GM18520 (cell line): Measurements from ENCODE around the gene CHPT1.
"Not testable (repeated sequence)": the region's sequence is repeated elsewhere in the genome, so short reads cannot be mapped to it uniquely, and the experiment has no call there.

Experiments
- ATAC-seq: cut with Tn5 transposase; IDR thresholded peaks from one replicate; pipeline ENCODE4 v1.9.1; 2021; ENCODE audit not compliant: unreplicated experiment

The CHPT1 gene

DNA sequence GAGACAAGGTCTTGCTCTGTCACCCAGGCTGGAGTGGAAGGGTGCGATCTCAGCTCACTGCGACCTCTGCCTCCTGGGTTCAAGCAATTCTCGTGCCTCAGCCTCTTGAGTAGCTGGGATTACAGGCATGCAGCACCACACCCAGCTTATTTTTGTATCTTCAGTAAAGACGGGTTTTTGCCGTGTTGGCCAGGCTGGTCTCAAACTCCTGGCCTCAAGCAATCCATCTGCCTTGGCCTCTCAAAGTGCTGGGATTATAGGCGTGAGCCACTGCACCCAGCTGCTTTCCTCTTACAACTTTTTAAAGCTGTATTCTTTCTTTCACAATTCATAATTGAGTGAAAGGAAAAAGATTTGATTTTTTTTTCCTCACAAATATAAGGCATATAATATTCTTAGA is 15.8 kb upstream of the CHPT1 start:
- not testable (repeated sequence) for ATAC-seq

DNA sequence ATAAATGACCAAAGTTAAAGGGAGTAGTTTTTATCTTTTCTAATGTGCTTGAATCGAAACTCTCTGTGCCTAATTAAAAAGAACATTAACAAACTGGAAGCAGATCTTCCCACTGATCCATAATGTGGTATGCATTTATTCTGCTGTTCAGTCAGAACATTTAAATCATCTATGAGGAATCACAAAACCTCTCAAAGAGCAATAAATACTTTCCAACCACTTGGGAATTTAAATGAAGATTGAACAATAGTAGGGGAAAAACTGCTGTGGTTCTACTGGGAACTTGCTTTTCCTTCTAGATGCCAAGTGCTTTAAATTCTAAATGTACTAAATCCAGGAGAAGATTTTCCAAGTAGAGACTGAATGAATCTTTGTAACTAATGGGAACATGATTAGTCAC is 12.3 kb upstream of the CHPT1 start:
- ATAC-seq: no peak

DNA sequence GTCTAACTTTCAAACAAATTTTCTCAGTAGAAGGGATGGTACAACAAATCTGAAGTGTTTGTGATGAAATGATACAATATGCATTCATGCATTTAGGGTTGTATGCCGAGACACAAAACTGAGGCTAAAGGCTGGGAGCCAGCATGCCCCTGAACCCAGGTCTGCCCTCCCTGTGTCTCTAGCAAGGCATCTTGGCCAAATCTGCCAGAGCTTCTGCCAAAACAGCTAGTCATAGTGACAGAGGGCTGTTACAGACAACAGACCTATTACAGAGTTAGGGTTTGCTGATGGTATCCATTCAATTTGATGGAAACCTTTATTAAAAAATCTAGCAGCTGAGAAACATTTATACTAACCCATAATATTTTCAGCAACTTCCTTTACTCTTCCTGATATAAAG is 11.3 kb upstream of the CHPT1 start:
- ATAC-seq: no peak

DNA sequence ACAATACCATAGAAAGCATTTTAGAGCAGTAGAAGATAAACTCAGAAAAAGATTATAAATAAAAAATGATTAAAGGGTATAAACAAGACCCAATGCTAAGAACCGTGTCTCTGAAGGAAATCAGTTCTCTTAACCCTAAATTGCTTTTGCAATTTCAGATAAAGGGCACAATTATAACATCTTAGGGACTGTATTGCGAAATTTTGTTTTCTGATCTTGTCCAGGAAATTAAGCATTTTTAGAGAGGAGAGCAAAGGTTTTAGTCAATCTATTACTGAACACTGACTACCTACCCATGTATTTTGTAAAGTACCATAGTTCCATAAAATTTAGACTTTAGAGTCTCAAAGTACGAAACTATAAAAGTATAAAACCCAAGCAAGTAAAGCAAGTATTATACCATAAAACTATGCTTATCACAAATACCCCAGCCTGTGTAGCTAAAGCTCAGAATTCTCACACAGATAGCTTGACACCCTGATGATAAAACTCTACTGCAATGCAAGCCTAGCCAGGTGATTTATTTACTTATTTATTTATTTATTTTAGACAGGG is 6.8 kb upstream of the CHPT1 start:
- ATAC-seq: no peak

DNA sequence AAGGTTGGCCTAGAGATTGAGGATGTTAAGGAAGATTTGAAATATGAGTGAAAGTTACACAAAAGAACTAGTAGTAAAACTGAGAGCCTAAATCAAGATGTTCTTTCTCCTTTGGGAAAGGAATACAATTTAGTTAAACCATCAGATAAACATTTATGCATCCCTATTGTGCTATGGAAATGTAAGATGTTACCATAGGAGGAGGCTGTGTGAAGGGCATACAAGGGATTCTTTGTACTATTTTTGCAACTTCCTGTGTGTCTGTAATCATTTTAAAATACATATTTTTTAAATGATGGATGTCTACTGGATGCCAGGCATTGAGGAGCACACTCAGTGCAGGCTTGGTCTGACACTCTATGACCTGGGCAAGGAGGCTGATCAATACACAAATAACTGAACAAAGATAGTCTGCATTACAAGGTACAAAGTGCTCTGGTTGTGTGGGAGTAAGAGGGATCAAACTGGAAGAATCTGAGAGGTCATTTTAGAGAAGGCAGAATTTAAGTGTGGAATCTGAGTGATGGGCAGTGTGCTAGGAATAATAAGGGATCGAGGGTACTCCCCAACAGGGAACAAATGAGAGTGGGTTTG is 5.8 kb upstream of the CHPT1 start:
- no peak for ATAC-seq

DNA sequence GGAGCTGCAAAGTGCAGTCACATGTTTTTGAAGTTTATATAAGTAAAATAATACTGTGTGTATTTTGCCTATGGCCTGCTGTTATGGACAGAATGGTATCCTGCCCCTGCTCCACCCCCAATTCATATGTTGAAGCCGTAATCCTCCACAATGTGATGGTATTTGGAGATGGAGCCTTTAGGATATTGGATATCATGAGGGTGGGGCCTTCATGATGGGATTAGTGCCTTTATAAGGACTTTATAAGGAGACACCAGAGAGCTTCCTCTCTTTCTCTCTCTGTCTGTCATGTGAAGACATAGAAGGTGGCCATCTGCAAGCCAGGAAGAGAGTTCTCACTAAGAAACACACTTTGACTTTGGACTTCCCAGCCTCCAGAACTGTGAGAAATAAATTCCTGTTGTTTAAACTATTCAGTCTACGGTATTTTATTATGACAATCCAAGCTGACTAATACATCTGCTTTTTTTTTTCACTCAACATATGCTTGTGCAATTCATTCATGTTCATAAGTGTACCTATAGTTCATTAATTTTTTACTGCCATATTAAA is 3.1 kb upstream of the CHPT1 start:
- ATAC-seq: no peak

DNA sequence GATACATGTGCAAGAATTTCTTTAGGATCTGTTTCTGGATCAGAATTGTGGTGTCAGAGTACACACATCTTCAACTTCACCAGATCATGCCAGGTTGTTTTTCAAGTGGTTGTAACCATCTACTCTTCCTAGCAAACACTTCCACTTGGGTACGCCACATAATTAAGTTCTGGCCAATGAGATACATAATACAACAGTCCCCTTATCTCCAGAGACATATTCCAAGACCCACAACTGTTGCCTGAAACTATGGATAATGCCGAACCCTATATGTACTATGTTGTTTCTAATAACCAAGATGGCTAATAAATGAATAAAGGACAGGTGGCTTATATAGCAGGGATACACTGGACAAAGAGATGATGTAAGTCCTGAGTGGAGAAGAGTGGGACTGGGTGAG is 2.5 kb upstream of the CHPT1 start:
- ATAC-seq: no peak

DNA sequence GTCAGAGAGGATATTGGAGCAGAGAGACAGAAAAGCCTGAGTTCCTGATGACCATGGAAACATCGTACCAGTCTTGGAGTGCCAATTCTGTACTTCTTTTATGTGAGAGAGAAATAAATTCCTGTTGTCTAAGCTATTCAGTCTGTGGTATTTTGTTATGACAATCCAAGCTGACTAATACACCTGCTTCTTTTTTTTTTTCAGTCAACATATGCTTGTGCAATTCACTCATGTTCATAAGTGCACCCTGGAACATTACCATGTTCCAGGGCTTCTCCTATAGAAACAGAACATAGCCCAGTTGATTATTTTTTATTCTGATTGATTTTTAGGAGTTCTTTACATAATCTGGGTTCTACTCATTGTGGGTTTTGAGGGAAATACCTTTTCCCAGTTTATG is 1.7 kb upstream of the CHPT1 start:
- ATAC-seq: no peak

DNA sequence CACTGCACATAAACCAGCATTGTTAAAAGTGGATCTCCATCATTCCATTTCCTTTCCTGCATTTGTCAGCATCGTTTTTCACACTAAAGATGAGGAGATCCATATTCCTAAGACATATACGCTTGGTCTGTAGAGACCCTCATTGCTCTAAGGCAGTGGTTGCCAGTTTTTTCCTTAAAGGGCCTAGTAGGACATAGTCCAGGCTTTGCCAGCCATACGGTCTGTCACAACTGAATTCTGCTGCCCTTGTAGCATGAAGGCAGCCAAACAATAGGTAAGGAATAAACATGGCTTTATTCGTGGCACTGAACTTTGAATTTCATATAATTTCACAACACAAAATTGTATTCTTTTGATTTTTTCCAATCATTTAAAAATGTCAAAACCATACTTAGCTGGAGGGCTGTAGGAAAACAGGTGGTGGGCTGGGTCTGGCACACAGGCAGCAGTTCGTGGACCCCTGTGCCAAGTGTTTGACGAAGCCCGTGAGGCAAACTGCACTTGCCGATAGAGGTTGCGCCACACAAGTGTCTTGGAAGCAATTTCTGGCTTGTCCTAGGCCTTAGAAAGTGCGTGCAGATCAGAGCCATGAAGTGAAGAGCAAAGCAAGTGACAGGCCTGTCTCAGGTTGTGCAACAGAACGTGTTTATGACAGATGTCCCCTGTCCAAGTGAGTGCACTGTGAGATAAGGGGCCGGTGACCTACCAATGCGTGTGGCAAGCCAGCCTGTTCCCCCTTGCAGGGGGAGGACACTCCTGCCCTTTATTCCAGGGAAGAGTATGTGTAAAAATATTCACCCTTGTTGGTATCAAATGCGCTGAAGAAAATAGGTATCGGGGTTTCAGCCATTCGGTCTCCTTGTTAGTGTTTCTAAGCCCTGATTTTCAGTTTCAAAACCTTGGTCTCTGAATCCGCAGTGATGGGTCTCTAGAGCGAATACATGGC is 916 bp upstream of the CHPT1 start:
- no peak for ATAC-seq

DNA sequence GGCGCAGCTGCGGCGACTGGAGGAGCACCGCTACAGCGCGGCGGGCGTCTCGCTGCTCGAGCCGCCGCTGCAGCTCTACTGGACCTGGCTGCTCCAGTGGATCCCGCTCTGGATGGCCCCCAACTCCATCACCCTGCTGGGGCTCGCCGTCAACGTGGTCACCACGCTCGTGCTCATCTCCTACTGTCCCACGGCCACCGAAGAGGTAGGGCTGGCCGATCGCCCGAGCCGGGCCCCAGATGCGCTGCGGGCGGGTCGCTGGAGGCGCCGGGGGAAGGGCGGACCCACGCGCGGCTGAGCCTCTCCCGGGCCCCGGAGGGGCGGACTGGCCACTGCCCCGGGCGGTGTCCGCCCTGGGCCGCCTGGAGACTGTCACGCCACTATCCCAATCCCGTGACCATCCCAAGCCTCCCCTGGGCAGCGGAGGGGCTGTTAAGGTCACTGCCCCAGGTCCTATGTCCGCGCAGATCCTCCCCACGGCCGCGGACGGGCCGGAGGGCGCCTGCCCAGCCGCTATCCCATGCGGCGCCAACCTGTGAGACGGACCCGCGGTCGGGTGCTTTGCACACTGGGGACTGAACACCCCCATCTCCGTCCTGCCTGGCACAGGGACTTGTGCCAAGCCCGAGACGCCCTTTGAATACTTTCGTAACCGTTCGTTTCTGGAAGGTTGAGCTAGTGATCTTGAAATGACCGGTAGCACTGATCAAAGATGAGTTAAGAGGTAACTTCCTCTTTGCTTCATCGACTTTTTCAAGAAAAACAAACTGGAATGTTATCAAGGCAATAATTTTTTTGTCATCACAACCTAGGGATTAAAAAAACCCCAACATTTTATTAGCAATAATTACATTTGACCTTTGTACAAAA is 725 bp downstream of the CHPT1 start:
- peak; percentile 7 for ATAC-seq

DNA sequence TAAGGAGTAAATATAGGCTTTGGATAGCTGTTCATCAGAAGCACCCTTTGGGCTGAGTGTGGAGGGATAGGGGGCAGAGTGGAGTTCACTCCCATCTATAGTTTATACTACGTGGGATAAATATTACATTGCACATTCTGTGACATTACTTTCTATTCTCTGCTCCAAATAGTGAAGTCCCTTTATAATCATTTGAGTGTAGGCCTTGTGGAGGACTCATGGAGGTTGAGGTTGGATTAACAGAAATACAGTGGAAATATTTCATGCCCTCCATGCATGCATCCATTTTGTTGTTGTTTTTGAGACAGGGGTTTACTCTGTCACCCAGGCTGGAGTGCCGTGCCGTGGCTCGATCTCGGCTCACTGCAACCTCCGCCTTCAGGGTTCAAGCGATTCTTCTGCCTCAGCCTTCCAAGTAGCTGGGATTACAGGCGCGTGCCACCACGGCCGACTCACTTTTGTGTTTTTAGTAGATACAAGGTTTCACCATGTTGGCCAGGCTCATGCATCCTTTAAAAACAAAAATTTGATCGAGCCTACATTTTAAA is 1.4 kb downstream of the CHPT1 start:
- ATAC-seq: no peak

DNA sequence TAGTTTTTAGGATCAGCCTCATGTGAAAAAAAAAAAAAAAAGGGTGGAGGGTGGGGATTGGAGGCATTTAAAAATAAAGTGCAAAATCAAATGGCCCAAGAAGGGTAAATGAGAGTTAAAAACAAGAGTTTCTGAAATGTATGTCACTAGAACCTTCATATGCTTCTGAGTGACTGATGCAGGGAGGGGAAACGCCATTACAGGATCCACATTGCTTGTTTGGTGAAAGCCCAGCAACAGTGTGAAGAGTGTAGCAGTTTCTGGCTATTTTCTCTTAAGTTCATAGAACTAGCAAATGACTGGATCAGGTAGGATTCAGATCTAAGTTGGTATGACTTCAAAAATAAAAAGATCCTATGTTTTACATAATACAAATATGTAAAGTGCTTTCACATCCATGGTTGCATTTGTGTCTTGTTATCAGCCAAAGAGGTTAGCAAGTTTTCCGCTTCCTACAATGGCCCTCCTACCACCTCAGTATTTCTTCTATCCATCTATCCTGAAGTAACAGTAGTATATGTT is 2.9 kb downstream of the CHPT1 start:
- no peak for ATAC-seq

DNA sequence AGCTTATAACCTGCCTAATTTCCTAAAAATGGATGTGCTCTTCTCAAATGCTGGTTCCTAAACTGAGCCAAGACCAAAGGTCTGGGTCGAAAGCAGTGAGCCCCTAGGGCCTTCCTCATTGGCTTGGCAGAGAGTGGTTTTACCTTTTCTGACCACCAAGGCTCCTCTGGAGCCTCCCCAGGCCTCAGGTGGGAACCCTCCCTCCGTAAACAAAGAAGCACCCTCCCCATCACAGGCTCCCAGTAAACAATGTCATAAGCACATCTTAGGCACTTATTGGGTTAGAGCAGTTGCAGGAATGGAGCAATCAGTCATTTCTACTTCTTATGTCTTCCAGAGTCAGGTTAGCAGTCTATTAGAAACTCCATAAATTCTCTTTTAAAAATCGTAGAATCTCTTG is 6.0 kb downstream of the CHPT1 start:
- no peak for ATAC-seq

DNA sequence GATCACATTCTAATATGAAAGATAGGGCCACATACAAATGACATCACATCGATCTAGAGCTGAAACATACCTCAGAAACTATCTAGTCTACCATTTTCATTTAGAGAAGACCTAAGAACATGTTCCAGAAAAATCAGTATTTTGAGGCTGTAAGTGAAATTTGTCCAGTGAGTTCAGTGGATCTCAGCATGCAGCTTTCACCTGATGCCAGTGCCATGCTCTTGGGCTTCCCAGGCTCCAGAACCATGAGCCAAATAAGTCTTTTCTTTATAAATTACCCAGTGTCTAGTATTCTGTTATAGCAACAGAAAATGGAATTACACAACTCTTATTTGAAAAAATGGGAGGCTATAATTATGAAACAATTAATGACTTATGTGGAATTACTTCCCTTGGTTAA is 9.0 kb downstream of the CHPT1 start:
- ATAC-seq: no peak

DNA sequence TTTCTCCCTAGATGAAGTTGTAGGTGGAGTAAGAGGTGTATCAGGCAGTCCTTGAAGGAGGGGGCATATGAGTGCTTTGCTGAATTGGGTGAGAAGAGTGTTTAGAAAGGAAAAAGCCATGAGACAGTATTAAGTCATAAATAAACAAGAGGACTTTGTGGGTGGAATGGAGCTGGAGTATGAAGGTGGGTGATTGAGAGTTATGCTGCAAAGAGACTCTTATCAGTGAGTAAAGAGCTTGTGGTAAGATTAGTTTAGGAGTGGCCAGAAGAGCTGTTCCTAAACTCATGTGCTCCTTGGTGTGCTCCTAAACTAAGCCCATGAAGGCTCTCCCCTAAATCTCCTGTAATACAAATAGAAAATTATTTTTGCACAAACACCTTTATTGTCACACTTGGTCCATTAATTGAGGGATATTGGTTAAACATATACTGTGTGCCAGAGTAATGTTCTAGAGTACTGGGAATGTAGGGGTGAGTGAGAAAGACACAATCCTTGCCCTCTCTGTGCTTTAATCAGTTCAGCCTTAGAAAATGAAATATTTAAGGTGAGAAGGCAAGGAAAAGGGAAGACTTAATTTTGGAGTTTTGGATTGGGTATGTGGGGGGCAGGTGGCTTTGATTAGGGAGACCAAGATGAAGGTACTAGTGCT is 9.8 kb downstream of the CHPT1 start:
- ATAC-seq: no peak

DNA sequence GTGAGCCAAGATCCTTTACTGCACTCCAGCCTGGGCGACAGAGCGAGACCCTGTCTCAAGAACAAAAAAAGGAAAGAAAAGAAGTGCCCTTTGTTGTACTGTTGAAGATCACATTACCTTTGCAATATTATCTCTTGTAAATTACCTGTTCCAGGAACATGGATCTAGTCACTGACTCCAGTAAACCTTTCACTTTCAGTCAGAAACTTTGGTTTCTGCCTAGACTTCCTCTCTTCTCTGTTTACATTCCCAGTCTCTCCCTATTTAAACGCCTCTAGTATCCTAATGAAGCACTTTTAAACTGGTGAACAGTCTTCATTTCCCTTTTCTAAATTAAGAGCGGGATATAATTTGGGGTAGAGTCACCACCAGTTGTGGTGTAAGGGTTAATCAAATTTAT is 12.8 kb downstream of the CHPT1 start:
- ATAC-seq: no peak

DNA sequence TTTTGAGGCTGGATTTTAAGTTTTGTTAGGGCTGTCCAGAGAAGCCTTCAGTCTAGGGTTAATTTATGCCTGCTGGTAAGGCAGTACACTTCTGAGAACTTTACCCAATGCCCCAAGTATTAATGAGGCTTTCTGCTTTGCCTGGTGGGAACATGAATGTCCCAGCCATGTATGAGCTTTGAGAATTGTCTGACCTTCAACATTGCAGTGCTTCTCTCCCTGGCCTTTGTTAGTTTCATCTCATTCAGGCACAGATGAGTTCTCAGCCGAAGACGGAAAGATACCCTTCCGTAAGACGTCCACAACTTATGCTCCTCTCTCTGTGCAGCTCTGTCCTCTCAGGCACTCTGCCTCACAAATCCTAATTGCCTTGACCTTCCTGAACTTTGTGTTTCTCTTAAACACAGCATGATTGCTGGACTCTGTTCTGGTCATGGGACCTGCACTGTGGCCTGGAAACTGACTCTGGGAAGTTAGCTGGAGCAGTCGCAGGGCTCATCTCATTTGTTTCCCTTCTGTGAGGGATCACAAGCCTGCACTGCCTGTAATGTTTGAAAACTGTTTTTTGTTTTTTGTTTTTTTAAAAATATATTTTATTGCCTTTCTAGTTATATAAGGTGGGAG is 15.7 kb downstream of the CHPT1 start:
- ATAC-seq: no peak

DNA sequence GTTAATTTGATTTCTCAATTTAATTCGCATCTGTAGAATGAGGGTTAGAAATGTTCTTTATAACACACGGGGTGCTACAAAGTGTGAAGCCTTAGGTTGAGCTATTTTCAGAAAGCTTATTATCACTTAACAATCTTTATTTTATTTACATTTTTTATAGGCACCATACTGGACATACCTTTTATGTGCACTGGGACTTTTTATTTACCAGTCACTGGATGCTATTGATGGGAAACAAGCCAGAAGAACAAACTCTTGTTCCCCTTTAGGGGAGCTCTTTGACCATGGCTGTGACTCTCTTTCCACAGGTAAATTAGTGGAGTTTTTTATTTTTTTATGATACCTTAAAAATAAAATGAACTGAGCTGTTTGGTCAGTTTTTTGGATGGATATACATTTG is 16.5 kb downstream of the CHPT1 start:
- ATAC-seq: no peak

DNA sequence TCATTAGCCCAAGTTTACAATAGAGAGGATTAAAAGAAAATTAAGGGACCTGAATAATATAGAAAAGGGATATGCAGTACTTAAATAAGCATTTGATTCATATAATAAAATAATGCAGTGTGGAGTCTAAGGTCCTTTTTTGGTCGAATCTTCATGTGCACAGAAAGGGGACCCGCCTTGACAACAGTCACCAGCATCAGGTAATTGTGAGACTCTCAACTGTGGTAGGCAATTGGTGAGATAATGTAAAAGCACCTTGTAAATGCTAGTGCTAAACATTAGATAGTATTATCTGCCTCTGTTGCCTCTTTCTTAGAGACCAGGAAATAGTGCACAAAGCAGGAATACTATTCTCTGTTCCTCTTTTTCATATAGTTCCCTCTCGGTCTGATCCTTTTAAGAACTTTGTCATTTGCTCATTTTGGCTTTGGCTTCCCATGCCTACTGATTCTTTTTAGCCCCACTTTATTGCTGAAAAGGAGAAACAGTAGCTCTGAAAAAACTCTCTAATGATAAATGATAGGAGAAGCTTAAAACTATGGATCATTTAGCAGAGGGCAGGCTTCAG is 17.5 kb downstream of the CHPT1 start:
- ATAC-seq: no peak
